SHP77 (cell line): ENCODE results near the gene FNIP2.
"Not testable (repeated sequence)": the region's sequence is repeated elsewhere in the genome, so short reads cannot be mapped to it uniquely, and the experiment has no call there.

Experiments used
- DNase-seq, 2 experiments: peaks; one replicate each; lab custom pipeline; 2025; lab: John Stamatoyannopoulos, UW

Gene FNIP2

DNA sequence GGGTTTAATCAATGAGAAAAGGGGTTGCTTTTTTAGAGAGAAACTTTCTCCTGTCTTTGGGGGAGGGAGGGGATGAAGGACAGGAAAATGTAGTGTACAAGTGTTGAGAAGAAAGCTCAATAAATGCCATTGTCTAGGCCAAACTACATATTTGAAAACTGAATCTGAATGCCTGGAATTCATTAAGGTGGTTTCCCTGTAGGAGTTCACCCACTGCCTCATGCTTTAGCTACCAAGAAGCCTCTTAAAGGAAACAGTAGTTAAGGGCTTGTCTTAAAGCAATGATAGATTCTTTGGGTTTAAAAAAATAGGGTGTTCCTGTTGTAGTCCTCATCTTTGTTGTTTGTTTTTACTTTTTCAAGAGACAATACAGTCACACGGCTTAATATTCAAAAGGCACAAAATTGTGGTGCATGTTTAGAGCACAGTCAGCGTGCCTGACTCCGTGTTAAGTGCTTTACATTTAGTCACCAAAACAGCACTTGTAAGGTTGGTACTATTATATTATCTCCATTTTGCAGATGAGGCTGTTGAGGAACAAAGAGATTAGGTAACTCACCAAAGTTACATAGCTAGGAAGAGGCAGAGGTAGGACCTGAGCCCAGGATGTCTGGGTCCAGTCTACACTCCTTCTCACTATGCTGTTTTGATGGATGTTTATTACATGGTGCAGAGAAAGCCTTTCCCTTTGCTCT, 46.0 kb downstream of the FNIP2 start:
- no peak for DNase-seq

DNA sequence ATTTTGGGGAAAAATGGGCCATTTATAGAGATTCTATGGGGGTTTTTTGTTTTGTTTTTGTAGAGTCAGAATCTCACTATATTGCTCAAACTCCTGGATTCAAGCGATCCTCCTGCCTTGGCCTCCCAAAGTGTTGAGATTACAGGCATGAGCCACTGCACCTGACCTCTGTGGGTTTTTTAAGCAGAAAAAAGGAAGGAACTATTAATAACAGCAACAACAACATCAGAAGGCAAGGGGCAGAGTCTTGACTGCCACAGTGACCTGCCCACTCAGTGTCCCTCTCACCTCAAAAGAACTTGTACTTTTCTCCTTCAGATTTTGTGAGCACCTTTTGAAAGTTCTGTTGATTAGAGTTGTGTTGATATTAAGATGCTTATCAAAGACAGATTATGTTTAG, 48.1 kb downstream of the FNIP2 start:
- DNase-seq: no peak

DNA sequence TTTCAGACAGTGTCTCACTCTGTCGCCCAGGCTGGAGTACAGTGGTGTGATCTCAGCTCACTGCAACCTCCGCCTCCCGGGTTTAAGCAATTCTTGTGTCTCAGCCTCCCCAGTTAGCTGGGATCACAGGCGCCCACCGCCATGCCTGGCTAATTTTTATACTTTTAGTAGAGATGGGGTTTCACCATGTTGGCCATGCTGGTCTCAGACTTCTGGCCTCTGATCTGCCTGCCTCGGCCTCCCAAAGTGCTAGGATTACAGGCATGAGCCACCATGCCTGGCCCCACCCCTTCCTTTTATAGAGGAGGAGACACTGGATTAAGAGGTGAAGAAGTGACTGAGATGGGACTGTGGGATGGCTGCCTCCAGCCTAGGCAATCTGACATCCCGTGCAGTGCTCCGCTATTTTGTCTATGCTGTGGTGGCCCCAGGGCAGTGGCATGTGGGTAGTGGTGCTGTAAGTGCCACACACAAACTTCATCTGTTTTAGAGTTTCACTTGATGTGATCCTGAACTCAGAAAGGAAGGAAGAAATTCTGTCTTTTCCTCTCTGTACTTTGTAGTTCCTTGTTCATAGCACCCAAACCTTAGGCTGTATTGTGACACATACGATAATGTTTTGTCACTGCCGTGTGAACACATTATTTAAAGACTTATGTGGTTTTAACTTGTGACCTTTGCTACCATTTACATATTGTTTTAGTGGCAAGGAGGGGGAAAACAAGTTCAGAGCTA, 48.9 kb downstream of the FNIP2 start:
- no peak for DNase-seq

DNA sequence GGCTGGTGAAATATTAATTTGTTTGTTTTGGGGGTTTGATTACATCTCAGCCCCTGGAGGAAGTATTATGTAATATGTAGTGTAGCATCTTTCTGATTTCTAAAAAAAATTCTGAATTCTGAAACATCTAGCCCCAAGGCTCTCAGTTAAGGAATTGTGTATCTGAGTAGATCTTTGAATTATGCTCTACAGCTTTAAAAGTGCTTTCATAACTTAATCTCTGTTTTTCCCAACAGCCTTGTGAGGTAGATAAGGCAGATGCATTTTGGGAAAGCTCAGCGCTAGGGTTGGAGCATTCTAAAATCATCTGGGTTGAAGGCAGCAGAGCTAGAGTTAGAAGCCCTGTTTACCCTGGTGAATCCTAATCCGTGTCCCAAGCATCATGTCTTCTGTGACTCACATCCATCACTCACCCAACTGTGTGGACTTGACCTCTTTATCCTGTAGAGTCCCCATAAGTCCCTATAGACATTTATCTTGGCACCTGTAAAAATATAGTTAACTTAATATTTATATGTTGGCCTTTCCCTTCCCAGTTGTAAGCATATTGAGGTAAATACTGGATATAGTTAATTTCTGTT, 49.8 kb downstream of the FNIP2 start:
- DNase-seq: no peak

DNA sequence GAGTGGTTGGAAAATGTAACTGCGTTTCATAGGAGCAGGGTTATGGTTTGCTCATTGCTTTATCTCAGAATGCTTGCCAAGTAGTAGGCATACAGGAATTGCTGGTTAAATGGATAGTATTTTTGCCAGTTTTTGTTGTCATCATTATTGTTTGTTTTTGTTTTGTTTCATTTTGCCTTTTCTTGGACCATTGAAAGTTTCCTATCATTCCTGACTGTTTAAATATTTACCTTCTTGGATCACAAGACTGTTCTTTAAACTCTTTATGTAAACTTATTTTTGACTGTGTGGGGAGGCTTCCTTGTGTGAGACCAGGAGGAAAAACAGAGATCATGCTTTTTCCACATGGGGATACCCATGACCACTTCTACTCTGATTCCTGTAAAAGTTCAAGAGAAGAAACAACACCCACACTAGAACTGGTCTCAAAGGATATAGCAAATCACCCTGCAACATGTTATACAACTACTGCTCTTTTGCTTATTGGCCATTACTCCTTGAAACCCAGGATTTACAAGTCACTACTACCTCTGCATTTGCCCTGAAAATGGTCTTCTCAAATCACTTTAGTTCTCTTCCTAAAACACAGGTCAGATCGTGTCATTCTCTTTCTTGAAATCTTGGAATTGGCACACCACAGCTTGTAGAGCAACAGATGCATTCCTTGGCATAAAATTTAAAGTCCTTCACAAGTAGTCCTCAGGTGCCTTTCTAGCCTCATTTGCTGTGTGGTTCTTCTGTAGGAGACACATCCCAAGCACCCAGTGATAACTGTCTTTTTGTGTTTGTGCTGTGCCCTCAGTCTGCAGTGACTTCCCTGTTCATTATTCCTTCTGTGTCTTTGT, 51.3 kb downstream of the FNIP2 start:
- no peak for DNase-seq

DNA sequence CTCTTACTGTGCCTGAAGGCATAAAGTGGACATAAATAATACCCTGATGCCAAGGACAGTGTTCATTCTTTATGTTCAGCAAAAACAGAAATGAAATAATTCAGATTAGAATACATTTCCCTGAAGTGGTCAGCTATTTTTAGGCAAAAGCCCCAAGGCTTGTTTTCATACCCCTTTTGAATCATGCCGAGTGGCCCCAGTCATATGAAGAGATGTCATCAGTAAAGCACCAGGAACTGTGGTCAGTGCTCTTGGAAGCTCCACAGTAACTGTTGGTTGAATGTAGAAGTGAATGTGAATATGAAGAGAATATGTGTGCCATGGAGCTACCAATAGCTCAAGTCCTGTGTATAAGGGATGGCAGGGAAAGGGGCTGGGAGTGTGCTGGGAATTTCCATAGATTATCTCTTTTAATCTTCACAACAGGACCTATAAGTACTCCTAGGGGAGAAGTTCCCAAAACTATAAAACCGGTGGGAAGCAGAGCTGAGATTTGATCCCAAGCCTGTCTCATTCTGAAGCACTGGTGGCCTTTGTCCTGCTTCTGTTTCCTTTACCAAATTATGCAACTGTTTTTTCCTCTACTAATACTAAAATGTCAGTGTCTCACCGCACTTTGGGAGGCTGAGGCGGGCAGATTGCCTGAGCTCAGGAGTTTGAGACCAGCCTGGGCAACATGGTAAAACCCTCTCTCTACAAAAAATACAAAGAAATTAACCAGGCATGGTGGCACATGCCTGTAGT, 52.6 kb downstream of the FNIP2 start:
- DNase-seq: no peak

DNA sequence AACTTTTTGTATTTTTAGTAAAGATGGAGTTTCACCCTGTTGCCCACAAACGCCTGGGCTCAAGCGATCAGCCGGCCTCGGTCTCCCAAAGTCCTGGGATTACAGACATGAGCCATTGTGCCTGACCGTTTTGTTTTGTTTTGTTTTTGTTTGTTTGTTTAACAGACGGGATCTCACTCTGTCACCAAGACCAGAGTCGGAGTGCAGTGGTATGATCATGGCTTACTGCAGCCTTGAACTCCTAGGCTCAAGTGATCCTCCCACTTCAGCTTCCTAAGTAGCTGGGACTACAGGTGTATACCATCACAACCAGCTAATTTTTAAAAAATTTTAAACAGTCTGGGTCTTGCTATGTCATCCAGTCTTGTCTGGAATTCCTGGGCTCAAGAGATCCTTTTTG, 53.5 kb downstream of the FNIP2 start:
- no peak for DNase-seq

DNA sequence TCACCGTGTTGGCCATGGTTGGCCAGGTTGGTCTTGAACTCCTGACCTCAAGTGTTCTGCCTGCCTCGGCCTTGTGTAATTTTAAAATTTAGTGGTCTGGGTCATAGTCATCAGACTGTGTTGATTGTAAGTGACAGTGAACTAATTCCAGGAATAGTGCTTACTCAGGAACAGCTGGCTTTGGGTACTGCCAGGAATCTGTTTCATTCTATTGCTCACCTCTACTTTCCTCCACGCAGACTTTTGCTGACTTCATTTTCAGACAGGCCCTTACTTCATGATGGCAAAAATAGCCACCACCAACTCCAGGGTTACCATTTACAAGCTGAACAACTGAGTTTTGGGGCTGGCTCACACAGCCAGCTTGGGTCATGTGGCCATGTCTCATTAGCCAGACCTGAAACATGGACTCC, 54.6 kb downstream of the FNIP2 start:
- no peak for DNase-seq

DNA sequence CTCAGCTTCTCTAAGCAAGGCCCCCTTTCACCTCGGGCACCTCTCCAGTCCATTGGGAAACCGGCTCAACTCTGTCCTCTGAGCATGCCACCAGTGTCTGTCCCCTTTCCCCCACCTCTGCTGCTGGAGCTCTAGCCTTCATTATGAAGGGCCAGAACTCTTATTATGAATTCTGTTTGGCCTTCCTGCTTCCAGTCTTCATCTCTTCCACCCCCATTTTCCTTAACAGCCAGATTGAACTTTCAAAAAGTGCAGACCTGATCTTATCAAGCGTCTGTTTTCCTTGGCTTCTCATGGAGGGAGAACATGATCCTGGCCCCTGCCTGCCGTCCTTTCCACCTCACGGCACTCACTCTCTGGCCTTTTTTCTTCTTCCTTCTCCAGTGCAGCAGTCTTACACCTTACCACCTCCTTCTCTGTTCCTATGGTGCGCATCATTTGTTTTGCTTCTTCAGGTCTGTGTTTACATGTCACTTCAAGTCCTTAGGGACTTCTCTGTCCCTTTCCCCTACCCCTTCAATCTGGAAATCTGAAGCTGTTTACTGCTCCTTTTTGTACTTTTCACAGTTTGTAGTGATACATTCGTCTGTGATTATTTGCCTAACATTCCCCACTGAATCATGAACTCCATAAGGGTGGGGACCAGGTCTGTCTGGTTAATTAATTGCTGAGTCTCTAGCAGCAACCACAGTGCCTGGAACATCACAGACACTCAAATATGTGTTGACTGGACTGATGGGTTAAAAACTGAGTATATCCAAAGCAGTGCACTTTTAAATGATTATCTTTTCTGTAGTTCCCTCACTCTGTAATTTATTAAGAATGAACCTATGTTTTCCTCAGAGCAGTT, 55.8 kb downstream of the FNIP2 start:
- DNase-seq: no peak

DNA sequence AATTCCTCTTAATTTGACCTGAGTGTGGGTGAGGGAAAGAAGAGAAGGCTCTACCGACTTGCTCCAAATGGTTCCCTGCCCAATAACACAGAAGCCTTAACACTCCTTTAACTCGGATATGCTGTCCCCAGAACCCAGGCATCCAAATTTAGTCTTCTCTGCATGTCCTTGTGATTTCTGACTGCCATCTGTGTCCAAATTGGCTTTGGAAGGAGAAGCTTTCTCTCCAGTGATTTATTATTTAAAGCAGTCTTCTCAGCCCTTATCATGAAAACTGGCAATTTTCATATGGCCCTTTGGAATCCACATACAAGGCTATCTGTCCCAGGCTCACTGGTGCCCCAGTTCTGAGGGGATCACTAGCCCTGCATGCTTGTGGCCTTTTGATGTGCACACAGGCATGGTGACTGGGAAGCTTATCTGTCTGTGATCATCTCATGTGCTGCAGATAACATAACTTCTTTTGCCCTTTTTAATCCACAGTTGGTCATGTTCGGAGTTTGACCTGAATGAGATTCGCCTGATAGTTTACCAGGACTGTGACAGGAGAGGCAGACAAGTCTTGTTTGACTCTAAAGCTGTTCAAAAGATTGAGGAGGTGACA, 56.7 kb downstream of the FNIP2 start:
- DNase-seq: no peak

DNA sequence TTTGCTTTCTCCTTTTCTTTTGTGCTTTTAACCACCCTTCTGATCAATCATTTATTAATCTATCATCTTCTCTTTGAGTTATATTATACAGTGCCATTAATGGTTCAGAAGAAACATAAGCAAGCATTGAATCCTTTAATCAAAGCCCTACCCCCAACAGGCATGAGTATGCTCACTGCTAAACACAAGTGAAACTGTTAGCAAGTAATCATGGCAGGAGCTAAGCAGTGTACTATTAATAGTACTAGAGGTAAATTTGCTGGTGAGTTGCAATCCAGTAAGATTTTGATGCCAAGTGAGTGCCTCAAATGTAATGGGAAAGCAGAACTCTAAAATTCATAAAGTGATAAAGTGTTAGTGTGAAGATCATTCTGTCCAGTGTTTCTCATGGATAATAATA, 57.2 kb downstream of the FNIP2 start:
- DNase-seq: no peak

DNA sequence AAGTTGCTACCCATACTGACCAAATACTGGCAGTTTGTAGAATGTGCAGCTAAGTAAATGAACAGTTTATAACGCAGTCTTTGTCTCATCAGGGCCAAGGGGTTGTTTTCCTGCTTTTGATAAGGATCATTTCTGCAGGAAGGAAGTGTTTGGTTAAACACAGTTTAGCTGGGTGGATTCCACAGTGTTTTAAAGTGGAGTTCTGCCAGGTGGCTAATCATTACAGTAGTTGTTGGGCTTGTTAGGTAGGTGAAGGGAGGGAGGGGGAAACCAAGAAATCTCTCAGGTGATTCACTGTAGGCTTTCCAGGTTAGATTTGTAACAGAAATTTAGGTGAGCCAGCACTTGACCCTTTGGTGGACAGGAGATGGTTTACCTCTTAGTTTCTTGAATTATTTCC, 58.1 kb downstream of the FNIP2 start:
- no peak for DNase-seq

DNA sequence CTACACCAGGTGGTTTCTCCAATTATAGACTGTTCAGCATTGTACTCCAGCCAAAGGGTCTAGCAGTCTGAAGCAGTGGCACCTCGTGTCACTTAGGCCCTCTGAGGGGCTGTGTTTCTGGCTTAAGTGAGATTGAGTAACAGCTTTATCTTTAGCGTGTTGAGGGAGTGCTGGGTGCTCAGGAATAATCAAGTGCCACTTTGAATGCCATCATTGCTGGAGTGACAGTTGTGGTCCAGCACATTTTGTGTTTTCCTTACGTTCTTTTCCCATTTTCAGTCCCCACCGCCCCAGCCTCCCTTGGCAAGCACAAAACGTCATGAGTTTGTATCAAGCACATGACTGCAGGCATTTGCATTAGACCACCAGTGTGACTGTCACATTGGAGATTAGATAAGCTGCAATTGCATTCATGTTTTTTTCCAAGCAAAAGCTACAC, 58.7 kb downstream of the FNIP2 start:
- no peak for DNase-seq

DNA sequence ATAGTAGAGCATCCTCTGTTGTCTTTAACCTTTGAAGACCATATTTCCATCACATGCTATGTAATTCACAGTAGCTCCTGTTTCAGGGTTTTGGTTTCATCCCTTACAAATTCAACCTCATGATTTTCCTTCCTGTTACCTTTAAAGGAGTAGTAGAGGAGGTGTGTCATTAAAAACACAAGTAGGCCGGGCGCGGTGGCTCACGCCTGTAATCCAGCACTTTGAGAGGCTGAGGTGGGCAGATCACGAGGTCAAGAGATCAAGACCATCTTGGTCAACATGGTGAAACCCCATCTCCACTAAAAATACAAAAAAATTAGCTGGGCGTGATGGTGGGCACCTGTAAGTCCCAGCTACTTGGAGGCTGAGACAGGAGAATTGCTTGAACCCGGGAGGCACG, 59.3 kb downstream of the FNIP2 start:
- not testable (repeated sequence) for DNase-seq

DNA sequence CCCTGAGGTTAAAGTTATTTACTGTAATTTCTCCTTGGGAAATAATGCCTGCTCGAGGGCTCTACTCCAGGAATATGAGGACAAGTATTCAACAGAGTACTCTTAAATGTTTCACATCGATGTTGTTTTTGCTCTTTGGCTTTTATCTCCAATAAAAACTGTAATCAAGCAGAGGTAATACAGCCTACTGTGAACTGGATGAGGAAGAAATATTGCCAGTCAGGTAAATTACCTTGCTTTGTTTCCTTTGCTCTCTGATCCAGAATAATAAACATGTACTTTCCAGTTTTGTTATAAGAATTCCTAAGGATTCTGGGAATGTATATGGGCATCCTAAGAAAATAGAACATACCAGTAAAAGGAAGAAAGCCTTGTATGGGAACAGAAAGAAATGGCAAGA, 60.4 kb downstream of the FNIP2 start:
- no peak for DNase-seq

DNA sequence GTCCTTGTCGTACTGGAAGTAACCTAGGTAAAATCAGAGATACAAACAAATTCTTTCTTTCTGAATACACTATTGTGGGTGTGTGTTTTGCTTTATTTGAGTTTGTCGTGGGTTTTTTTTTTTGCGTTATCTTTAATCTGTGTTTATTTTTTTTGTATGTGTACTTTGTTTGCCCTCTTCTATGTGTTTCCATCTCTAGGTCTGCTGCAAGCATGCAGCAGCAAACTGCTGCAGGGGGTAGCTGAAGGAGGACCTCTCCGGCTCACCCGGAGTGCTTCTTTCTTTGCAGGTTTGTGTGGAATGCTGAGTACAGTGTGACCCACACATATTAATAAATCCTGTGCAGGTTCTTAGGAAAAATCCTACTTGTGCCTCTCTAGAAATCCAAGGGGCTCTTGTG, 64.8 kb downstream of the FNIP2 start:
- DNase-seq: no peak

DNA sequence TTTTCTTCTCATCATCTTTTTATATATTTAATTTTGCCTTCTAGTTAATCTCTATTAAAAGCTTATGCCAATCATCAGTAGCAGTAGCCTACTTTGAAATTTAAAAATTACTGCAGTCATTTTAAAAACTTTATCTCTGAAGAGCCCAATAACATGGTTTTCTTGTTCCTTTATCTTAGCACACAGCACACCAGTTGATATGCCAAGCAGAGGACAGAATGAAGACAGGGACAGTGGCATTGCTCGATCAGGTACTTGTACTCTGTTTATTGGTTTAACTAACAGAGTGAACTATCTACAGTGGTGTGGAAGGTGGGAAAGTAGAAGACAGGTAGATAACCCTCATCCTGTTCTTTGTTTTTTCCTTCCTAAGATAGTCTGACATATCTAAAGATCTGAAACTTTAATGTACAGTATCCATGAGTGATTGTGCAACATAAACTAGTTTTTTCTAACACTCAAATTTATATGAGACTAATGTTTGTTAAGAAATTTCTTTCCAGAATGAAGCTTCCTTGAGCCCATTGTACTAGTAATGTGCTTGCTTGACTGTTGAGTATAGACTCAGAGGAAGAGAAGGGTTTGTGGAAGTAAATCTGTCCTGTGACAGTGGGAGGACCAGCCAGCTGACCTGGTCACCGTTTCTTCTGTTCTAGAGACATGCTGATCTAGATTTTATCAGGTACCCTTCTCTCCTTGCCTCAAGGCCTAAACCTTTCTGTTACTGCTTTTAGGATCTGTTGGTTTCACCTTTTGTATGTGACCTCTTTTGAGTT, 66.6 kb downstream of the FNIP2 start:
- no peak for DNase-seq

DNA sequence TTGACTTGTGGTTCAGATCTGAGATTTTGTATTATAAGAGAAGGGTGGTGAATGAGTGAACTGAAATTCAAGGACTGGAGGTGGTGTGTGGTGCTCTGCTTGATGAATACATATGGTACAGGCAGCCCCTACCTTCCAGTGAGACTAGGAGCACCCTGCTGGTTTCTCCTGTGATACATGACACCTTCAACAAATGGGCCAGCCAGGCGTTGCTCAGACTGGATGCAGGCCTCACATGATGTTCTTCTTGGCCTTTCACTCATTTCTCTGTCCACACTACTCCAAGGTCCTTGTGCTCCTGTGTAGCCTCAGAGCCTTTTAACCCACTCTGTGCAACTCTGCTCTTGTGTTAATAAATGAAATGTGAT, 67.2 kb downstream of the FNIP2 start:
- no peak for DNase-seq

DNA sequence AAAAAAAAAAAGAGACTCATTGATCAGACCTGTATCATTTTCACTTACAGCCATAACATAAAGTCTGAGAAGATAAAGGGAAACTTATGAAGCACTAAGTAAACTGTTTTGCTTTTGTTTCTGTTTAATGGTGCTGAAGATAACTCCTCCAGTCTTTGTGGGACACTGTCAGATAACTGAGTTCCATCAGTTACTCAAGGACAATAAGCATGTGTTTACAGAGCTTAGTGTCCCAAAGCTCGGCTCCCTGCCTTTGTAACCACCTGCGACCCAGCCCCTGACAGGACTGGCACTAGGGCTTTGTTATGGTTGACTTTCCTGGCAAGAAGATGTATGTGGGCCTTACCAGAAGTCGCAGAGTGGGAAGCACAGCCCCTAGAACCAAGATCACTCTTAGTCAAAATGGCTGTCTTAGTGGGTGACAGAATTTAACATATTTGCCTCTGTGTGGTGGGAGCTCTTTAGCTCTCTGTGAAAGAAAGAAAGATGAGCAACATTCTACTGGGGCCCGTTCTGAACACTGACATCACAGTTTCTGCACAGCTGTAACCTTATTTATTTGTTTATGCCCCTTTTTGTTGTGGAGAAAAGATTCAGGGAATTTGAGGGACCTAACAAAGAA, 68.1 kb downstream of the FNIP2 start:
- no peak for DNase-seq
